GM12878 (cell line): ENCODE data around the gene PREX1. TPM values are rescaled to one million over a fixed set of nuclear protein-coding genes. Genes with fewer than 3 reads are reported as not detected.

Source experiments
- EP300 ChIP-seq, 2 experiments: fragments of 150-350 bp in 1 of 2; IDR thresholded peaks; 2 replicates each; pipeline ENCODE4 v1.6.1; 2011 to 2012; ENCODE audit warnings: low read depth in 2 of 2, low read length in 2 of 2, borderline replicate concordance in 1 of 2, improper control_type of control experiment in 1 of 2, inconsistent platforms in 1 of 2; ENCODE audit not compliant: control insufficient read depth in 1 of 2
- MTA3 ChIP-seq: IDR thresholded peaks from 2 replicates; pipeline ENCODE4 v1.6.1; 2012; ENCODE audit warnings: low read length, inconsistent platforms, borderline replicate concordance
- NKRF ChIP-seq: fragments of 450-650 bp; conservative IDR thresholded peaks from 2 replicates; pipeline ENCODE4 v1.6.1; 2017; ENCODE audit warnings: mild to moderate bottlenecking, moderate library complexity
- REST ChIP-seq: IDR thresholded peaks from 2 replicates; pipeline ENCODE4 v1.6.1; 2012; ENCODE audit warnings: mild to moderate bottlenecking, low read depth, low read length
- RFX5 ChIP-seq: IDR thresholded peaks from 2 replicates; pipeline ENCODE4 v1.6.1; 2011; ENCODE audit warnings: low read depth, low read length, improper control_type of control experiment
- TCF12 ChIP-seq: IDR thresholded peaks from 2 replicates; pipeline ENCODE4 v1.6.1; 2011; ENCODE audit warnings: low read depth, mild to moderate bottlenecking, low read length
- polyA plus RNA-seq, 11 experiments: library from polyadenylated mRNA; depleted of rRNA in 4 of 11; unstranded in 6 of 11; stranded (reverse) in 5 of 11; fragments of >200 nt; fragmentation: Nextera tagmentation in 4 of 11; fragmentation: Illumina TruSeq in 1 of 11; extraction: Ambion mirVana in 4 of 11; extraction: Trizol in 1 of 11; gene quantifications; 1 replicate in 1 of 11; 2 replicates in 10 of 11; pipeline versions ENCODE4 v1.2.1 to v1.2.3, GENCODE V29; 2011 to 2016; ENCODE audit warnings: inconsistent platforms in 2 of 11, missing spikeins in 2 of 11, low read depth in 1 of 11
- total RNA-seq, 4 experiments: library from RNA; depleted of rRNA in 3 of 4; stranded (reverse); fragments of >200 nt in 3 of 4; fragmentation: Illumina TruSeq in 1 of 4; extraction: Trizol in 1 of 4; gene quantifications; 2 replicates each; pipeline versions ENCODE4 v1.2.1 to v1.2.3, GENCODE V29; 2013 to 2021

PREX1 gene
- total and polyA plus RNA-seq, 10 of the 15 experiments (the other 5 are each of a cell fraction or from before 2014, with no cell fraction given) = 2.6 to 114 (median 38.9) TPM

- TF ChIP-seq REST (no peak), MTA3 (0 out of 2 replicates have a peak, but pooled peaks have one; percentile 18), NKRF (no peak), EP300 (IDR thresholded peaks at IDR 0.05; ENCODE audit: borderline replicate concordance in 1 of 2, control insufficient read depth in 1 of 2, low read depth in 2 of 2, low read length in 2 of 2) (0 out of 4 replicates have a peak, but pooled peaks of 1 of the 2 experiments have one; percentile 0), RFX5 (no peak), TCF12 (no peak)
- TF ChIP-seq, all 136 proteins: peak for 4
Measured at GRCh38 chr20:48719598-48720255, 108.1 kb downstream of the PREX1 start (continued).
